HCT116 (cell line): ENCODE results near the gene MYO1F. TPM values are rescaled to one million over a fixed set of nuclear protein-coding genes. Genes with fewer than 3 reads are reported as not detected.
A peak's percentile ranks its signal among the peaks of the same experiment; 100 is the strongest.

Experiments
- ATAC-seq: fragments of 200-7000 bp; cut with Tn5 transposase; 2 replicates; pipeline ENCODE4 v1.9.1; 2020; ENCODE audit warnings: mild to moderate bottlenecking, moderate library complexity
- BruUV-seq: library from RNA; stranded (reverse); fragments of 400-500 nt; replicated peaks from 2 replicates; lab custom pipeline; 2021; lab: Mats Ljungman, UMichigan
- CTCF ChIA-PET: fragments of 300-600 bp; sonication (Branson Sonifier 250); formaldehyde crosslinking; loops from one replicate; lab custom pipeline; 2021; ENCODE audit warnings: antibody characterized with exemption; lab: Charles Lee
- POLR2A ChIA-PET: fragments of 300-600, 350-600 bp; sonication (Branson Sonifier 250); formaldehyde crosslinking; loops from one replicate; lab custom pipeline; 2021; ENCODE audit warnings: antibody characterized with exemption; lab: Charles Lee
- RAD21 ChIA-PET, 2 experiments: fragments of 300-600 bp; sonication (Branson Sonifier 250); formaldehyde crosslinking; loops; one replicate each; lab custom pipeline; 2023; ENCODE audit warnings: low total read pairs in 2 of 2; ENCODE audit not compliant: uncharacterized antibody in 2 of 2, unreplicated experiment in 2 of 2, low non-redundant PET in 1 of 2; lab: Charles Lee
- DNase-seq: peaks from one replicate; pipeline ENCODE4 v3.0.0-alpha.2; 2010; ENCODE audit warnings: low read depth, low spot score
- H2AFZ ChIP-seq: fragments of 200-600 bp; shearing (Covaris generic), sonication (generic); 2 replicates; pipeline ENCODE4 v1.6.1; 2017; ENCODE audit warnings: low read depth, mixed run types, mixed read lengths, antibody characterized with exemption, low read length; ENCODE audit not compliant: poor library complexity, severe bottlenecking
- H3K27ac ChIP-seq: 2 replicates; pipeline ENCODE4 v1.5.1; 2012; ENCODE audit warnings: low read depth, low read length
- H3K27me3 ChIP-seq: fragments of 200-600 bp; sonication (generic); 2 replicates; pipeline ENCODE4 v1.6.1; 2016; ENCODE audit warnings: mixed run types, low read length, mixed read lengths; ENCODE audit not compliant: insufficient read depth
- H3K36me3 ChIP-seq, 2 experiments: fragments of 200-500 bp in 1 of 2; fragments of 200-600 bp in 1 of 2; sonication (Bioruptor generic) in 1 of 2; sonication (generic) in 1 of 2; 2 replicates each; pipeline versions ENCODE4 v1.5.1 to v1.6.1; 2014 to 2016; ENCODE audit warnings: low read length in 2 of 2, inconsistent platforms in 1 of 2, mixed read lengths in 1 of 2, mixed run types in 1 of 2; ENCODE audit not compliant: insufficient read depth in 2 of 2, control insufficient read depth in 1 of 2
- H3K4me1 ChIP-seq, 2 experiments: fragments of 200-600 bp in 1 of 2; sonication (generic) in 1 of 2; 2 replicates each; pipeline versions ENCODE4 v1.5.1 to v1.6.1; 2012 to 2017; ENCODE audit warnings: low read length in 2 of 2, inconsistent platforms in 1 of 2, mild to moderate bottlenecking in 1 of 2, mixed read lengths in 1 of 2, mixed run types in 1 of 2, moderate library complexity in 1 of 2; ENCODE audit not compliant: insufficient read depth in 2 of 2, control insufficient read depth in 1 of 2
- H3K4me2 ChIP-seq: fragments of 200-600 bp; sonication (generic); 2 replicates; pipeline ENCODE4 v1.6.1; 2017; ENCODE audit warnings: mixed run types, low read length, mixed read lengths
- H3K4me3 ChIP-seq, 2 experiments: fragments of 200-600 bp in 1 of 2; sonication (generic) in 1 of 2; replicated peaks in 1 of 2; 2 replicates each; pipeline ENCODE4 v1.5.1; 2011 to 2016; ENCODE audit warnings: low read length in 2 of 2, control low read depth in 1 of 2, low read depth in 1 of 2, mild to moderate bottlenecking in 1 of 2, mixed read lengths in 1 of 2, mixed run types in 1 of 2
- H3K79me2 ChIP-seq: fragments of 200-600 bp; sonication (generic); 2 replicates; pipeline ENCODE4 v1.6.1; 2017; ENCODE audit warnings: mild to moderate bottlenecking, mixed run types, low read length, moderate library complexity, mixed read lengths; ENCODE audit not compliant: insufficient read depth
- H3K9ac ChIP-seq: fragments of 200-600 bp; sonication (generic); 2 replicates; pipeline ENCODE4 v1.6.1; 2016; ENCODE audit warnings: low read length, mixed read lengths
- H3K9me2 ChIP-seq: fragments of 200-600 bp; sonication (generic), shearing (Covaris generic); 2 replicates; pipeline ENCODE4 v1.6.1; 2017; ENCODE audit warnings: mixed run types, mild to moderate bottlenecking, moderate library complexity; ENCODE audit not compliant: insufficient read depth
- H3K9me3 ChIP-seq, 2 experiments: fragments of 200-500 bp in 1 of 2; fragments of 200-600 bp in 1 of 2; sonication (Bioruptor generic) in 1 of 2; sonication (generic) in 1 of 2; 2 replicates each; pipeline ENCODE4 v1.6.1; 2014 to 2017; ENCODE audit warnings: low read length in 2 of 2, mixed read lengths in 2 of 2, inconsistent platforms in 1 of 2, low read depth in 1 of 2, mild to moderate bottlenecking in 1 of 2, mixed run types in 1 of 2, moderate library complexity in 1 of 2; ENCODE audit not compliant: control insufficient read depth in 1 of 2, insufficient read depth in 1 of 2
- H4K20me1 ChIP-seq: fragments of 200-600 bp; sonication (generic), shearing (Covaris generic); 2 replicates; pipeline ENCODE4 v1.6.1; 2017; ENCODE audit warnings: mixed run types, mild to moderate bottlenecking, moderate library complexity; ENCODE audit not compliant: insufficient read depth
- CBX3 ChIP-seq: IDR thresholded peaks from 2 replicates; pipeline ENCODE4 v1.6.1; 2012; ENCODE audit warnings: low read depth
- CEBPB ChIP-seq: IDR thresholded peaks from 2 replicates; pipeline ENCODE4 v1.6.1; 2012; ENCODE audit warnings: low read depth
- CTCF ChIP-seq, 3 experiments: fragments of 200-600 bp in 1 of 3; sonication (generic) in 1 of 3; IDR thresholded peaks in 2 of 3; conservative IDR thresholded peaks in 1 of 3; 2 replicates each; pipeline ENCODE4 v1.5.1; 2012 to 2017; ENCODE audit warnings: low read depth in 2 of 3, low read length in 2 of 3, antibody characterized with exemption in 1 of 3, borderline replicate concordance in 1 of 3, control low read depth in 1 of 3, mild to moderate bottlenecking in 1 of 3, mixed read lengths in 1 of 3, mixed run types in 1 of 3, moderate library complexity in 1 of 3; ENCODE audit not compliant: insufficient read depth in 1 of 3
- EGR1 ChIP-seq: IDR thresholded peaks from 2 replicates; pipeline ENCODE4 v1.6.1; 2012; ENCODE audit warnings: low read depth
- ELF1 ChIP-seq: IDR thresholded peaks from 2 replicates; pipeline ENCODE4 v1.6.1; 2012; ENCODE audit warnings: low read depth, borderline replicate concordance
- EZH2 ChIP-seq: fragments of 200-600 bp; sonication (generic); IDR thresholded peaks from 2 replicates; pipeline ENCODE4 v1.6.1; 2017; ENCODE audit warnings: antibody characterized with exemption, mixed run types
- EZH2phosphoT487 ChIP-seq: fragments of 200-600 bp; IDR thresholded peaks from 2 replicates; pipeline ENCODE4 v1.6.1; 2018; ENCODE audit warnings: antibody characterized with exemption, borderline replicate concordance
- FOSL1 ChIP-seq: IDR thresholded peaks from 2 replicates; pipeline ENCODE4 v1.6.1; 2012; ENCODE audit warnings: low read depth
- JUND ChIP-seq: IDR thresholded peaks from 2 replicates; pipeline ENCODE4 v1.6.1; 2012
- MAX ChIP-seq: IDR thresholded peaks from 2 replicates; pipeline ENCODE4 v1.6.1; 2012
- POLR2A ChIP-seq: IDR thresholded peaks from 2 replicates; pipeline ENCODE4 v1.7.0; 2011; ENCODE audit warnings: borderline replicate concordance; ENCODE audit not compliant: insufficient read depth, insufficient read length; ENCODE audit errors: extremely low read depth
- POLR2AphosphoS5 ChIP-seq: IDR thresholded peaks from 2 replicates; pipeline ENCODE4 v1.6.1; 2011; ENCODE audit warnings: mild to moderate bottlenecking, low read depth, low read length, moderate library complexity
- REST ChIP-seq: IDR thresholded peaks from 2 replicates; pipeline ENCODE4 v1.6.1; 2012; ENCODE audit warnings: low read depth
- SIN3A ChIP-seq: IDR thresholded peaks from 2 replicates; pipeline ENCODE4 v1.6.1; 2012; ENCODE audit warnings: low read depth
- SP1 ChIP-seq: IDR thresholded peaks from 2 replicates; pipeline ENCODE4 v1.6.1; 2012; ENCODE audit warnings: low read depth
- TCF7L2 ChIP-seq: IDR thresholded peaks from 2 replicates; pipeline ENCODE4 v1.7.0; 2011; ENCODE audit warnings: borderline replicate concordance, inconsistent platforms; ENCODE audit not compliant: insufficient read depth, insufficient read length; ENCODE audit errors: extremely low read depth
- ZBTB33 ChIP-seq: IDR thresholded peaks from 2 replicates; pipeline ENCODE4 v1.6.1; 2011; ENCODE audit warnings: mild to moderate bottlenecking, low read length, moderate library complexity; ENCODE audit not compliant: insufficient replicate concordance; ENCODE audit errors: extremely low read depth
- ZFX ChIP-seq: fragments of 450-650 bp; IDR thresholded peaks from 2 replicates; pipeline ENCODE4 v1.6.1; 2017
- ZNF274 ChIP-seq: fragments of 200-500 bp; sonication (Bioruptor generic); IDR thresholded peaks from 2 replicates; pipeline ENCODE4 v1.6.1; 2014; ENCODE audit warnings: mild to moderate bottlenecking, low read depth, low read length, inconsistent platforms
- intact Hi-C: fragments of 100-400 bp; cut with micrococcal nuclease; formaldehyde crosslinking; loops from 2 replicates; pipeline ENCODE4 v1.10.0; 2022
- total RNA-seq: library from RNA; stranded (reverse); gene quantifications from one replicate; pipeline ENCODE4 v1.2.1, GENCODE V29; 2021; ENCODE audit not compliant: unreplicated experiment
- TF ChIP-seq, protein P1 (sequence below): IDR thresholded peaks from 2 replicates; pipeline ENCODE4 v1.6.1; 2012

The MYO1F gene
- total RNA-seq, 1 experiment from 2014 or later, result 0.39 TPM

DNA sequence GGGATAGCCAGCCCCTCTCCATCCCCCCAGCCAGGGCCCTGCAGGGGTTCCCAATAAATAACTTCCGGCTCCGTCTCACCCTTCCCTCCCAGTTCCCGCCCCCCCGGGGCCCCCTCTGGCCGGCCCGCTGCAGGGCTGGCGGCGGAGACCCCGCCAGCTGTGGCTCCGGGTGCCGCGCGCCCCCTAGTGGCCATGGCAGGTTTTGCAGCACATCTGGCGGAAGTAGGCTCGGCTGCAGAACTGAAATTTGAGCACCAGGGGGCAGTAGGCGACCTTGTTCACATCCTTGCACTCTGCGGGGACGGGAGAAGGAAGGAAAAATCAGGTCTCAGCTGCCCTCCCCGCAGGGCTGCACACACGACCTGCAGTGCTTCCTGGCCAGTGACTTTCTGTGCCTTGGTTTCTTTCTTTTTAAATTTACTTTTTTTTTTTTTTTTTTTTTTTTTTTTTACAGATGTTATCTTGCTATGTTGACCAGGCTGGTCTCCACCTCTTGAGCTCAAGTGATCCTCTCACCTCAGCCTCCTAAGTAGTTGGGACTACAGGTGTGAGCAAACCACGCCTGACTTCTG lies 3.6 kb upstream of the MYO1F start:
- peak overlapping the region; percentile 71 for H2AFZ ChIP-seq
- intact Hi-C loops, result loop anchor here (2.0 kb wide), 2 partner anchors 62 to 114 kb away; no protein-coding TSS in a partner anchor
- ChIA-PET RAD21 (interaction anchor here (0.5 to 1.8 kb wide), 8 partner anchors 35 to 625 kb away, joined by 3 to 6 read pairs (median 3); partner anchors contain the start of gene MARCHF2 (in 1 of the 2)), POLR2A (interaction anchor here (1.8 kb wide), 1 partner anchor 67 kb away, joined by 7 read pairs; the partner anchor contains the start of gene ZNF414), CTCF (interaction anchor here (0.6 to 5.3 kb wide), 25 partner anchors 8 to 1435 kb away, joined by 3 to 41 read pairs (median 5); partner anchors contain the start of genes ANGPTL4, MARCHF2, RAB11B and ZNF414)
- ATAC-seq (peak; percentile 84), DNase-seq (peak; percentile 56)
- H3K27ac ChIP-seq, result no peak overlapping the region
- H3K9ac ChIP-seq, result no peak overlapping the region
- H3K9me2 ChIP-seq, result no peaks in the 10 kb centered on the region
- BruUV-seq, result no TSS peak
- peaks cover 23 to 24% of the 10 kb centered on the region in 2 experiments for H3K4me1 ChIP-seq
- H3K9me3 ChIP-seq, result no peaks in the 10 kb centered on the region
- peaks cover 7% of the 10 kb centered on the region; the same call in 1 of the 2 replicates for H3K27me3 ChIP-seq
- H3K4me3 ChIP-seq, result no peak overlapping the region
- H3K79me2 ChIP-seq, result no peaks in the 10 kb centered on the region
- H3K4me2 ChIP-seq, result peak overlapping the region; percentile 35
- no peaks in the 10 kb centered on the region for H4K20me1 ChIP-seq
- H3K36me3 ChIP-seq, result no peaks in the 10 kb centered on the region
- no peak for TF ChIP-seq EGR1
- no peak for TF ChIP-seq SP1
- TF ChIP-seq ZNF274, result no peak
- no peak for TF ChIP-seq CEBPB
- TF ChIP-seq ELF1, result no peak; the same call in 1 of the 2 replicates
- TF ChIP-seq FOSL1, result no peak
- TF ChIP-seq CBX3, result no peak
- TF ChIP-seq JUND, result no peak
- TF ChIP-seq, protein P1, sequence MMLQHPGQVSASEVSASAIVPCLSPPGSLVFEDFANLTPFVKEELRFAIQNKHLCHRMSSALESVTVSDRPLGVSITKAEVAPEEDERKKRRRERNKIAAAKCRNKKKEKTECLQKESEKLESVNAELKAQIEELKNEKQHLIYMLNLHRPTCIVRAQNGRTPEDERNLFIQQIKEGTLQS, result no peak
- no peak for TF ChIP-seq TCF7L2
- TF ChIP-seq ZFX, result no peak
- TF ChIP-seq POLR2A, result no peak
- no peak for TF ChIP-seq SIN3A
- no peak for TF ChIP-seq ZBTB33
- TF ChIP-seq MAX, result no peak
- no peak for TF ChIP-seq EZH2phosphoT487
- TF ChIP-seq REST, result no peak
- TF ChIP-seq EZH2, result no peak
- TF ChIP-seq CTCF (IDR thresholded peaks at IDR 0.05 in 2 of 3, conservative IDR thresholded peaks at IDR 0.05 in 1 of 3; ENCODE audit: borderline replicate concordance in 1 of 3, insufficient read depth in 1 of 3, low read depth in 2 of 3, low read length in 2 of 3), result peak; percentile 99 to 100 (median 100)
- no peak; the same call in 1 of the 2 replicates for TF ChIP-seq POLR2AphosphoS5
